Dermis blood vessel endothelial cell (primary cell): Measurements from ENCODE around the gene KRT83. TPM values are rescaled to one million over a fixed set of nuclear protein-coding genes. Genes with fewer than 3 reads are reported as not detected.
A peak's percentile ranks its signal among the peaks of the same experiment; 100 is the strongest.

ENCODE experiments used
- DNase-seq: peaks from one replicate; pipeline ENCODE4 v3.0.0; 2010
- total RNA-seq: library from RNA; depleted of rRNA; stranded (reverse); fragments of >200 nt; gene quantifications from 2 replicates; pipeline ENCODE4 v1.2.3, GENCODE V29; 2014

The KRT83 gene
- total RNA-seq, 1 donor from 2014 or later: not detected

- DNase-seq: no peak
These were observed 9.8 kb upstream of the KRT83 start for GRCh38 chr12:52331039-52331438.

- DNase-seq: no peak
These were observed 6.8 kb upstream of the KRT83 start for GRCh38 chr12:52327830-52328500.

- peak; percentile 95 for DNase-seq
These were observed 6.0 kb upstream of the KRT83 start for GRCh38 chr12:52327052-52327829.

DNA sequence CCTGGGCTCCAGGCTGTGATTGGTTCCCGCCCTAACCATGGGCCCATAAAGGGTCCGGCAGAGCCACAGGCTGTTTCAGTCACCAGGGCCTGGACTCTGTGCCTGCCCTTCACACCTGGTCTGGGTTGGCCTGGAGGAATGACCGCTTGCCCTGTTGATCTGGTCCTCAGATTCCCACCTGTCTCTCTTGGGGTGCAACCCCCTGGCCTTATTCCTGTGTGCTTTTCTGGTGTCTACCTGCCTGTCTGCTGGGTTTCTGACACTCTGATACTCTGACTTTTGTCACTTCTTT, 2.9 kb upstream of the KRT83 start:
- no peak for DNase-seq

GRCh38 chr12:52323416-52324152, 2.4 kb upstream of the KRT83 start:
- no peak for DNase-seq

- DNase-seq: no peak
These were observed 1.8 kb upstream of the KRT83 start for GRCh38 chr12:52323001-52323400.

DNA sequence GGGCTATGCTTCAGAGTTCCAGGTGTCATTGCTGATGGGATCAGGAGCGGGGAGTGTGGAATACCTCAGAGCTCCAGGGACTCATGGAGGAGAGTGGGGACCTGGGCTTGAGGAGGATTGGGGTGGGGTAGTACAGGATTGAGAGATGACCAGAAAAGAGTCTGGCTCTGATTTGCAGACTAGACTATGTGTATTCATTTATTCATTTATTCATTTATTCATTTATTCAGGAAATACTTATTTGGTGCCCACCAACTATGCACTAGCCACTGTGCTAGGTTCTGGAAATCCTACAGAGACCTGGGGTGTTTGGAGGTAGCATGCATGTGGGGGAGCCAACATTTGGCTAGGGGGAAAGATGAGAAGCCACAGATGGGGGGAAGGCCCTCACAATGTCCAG, 871 bp upstream of the KRT83 start:
- no peak for DNase-seq

DNA sequence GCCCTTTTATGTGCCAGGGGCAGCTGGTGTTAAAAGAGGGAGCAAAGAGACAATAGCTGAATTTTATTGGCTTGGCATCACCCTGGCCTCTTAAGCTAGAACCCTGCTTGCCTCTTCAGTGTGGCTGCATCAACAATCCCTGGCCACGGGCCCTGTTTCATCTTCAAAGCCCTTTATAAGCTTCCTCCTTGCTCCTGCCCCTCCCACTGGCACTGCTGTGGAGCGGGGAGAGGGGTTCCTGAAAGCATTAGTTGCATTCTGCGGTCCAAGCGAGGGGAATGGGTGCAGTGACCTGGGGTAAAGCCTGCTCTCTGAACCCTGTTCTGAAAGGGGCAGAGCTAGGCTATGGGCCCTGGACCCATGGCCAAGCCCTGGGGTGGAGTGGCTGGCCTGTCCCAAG, 220 bp upstream of the KRT83 start:
- DNase-seq: no peak

- no peak for DNase-seq
These were observed 2.1 kb downstream of the KRT83 start for GRCh38 chr12:52319097-52319496.

DNA sequence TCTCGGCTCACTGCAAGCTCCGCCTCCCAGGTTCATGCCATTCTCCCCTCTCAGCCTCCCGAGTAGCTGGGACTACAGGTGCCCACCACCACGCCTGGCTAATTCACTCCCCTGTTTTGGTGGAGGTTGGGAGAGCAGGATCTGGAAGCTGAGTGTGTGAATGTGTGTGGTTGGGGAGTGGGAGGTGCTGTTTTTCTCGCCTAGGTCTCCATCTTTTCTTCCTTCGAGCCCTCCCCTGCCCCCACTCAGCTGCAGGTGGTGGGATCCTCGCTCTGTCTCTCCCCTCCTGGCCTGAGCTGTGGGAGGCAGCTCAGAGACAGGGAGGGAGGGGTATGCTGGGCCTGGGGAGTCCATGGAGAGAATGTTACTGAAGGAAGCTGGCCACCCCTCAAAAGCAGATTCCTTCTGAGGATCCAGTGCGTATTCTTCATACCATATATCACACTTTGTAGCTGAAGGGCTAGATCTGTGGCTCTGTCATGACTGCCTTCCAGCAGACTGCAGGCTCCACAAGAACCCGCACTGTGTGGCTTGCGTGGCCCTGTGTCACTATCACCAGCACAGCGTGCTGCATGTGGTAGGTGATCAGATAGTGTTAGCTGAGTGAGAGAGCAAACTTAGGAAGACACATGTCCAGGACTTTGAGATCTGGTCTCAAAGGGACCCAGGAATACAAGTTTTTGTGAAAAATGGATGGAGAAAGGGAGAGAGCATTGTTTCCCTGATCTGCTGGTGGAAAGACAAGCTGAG, 2.8 kb downstream of the KRT83 start:
- no peak for DNase-seq

DNA sequence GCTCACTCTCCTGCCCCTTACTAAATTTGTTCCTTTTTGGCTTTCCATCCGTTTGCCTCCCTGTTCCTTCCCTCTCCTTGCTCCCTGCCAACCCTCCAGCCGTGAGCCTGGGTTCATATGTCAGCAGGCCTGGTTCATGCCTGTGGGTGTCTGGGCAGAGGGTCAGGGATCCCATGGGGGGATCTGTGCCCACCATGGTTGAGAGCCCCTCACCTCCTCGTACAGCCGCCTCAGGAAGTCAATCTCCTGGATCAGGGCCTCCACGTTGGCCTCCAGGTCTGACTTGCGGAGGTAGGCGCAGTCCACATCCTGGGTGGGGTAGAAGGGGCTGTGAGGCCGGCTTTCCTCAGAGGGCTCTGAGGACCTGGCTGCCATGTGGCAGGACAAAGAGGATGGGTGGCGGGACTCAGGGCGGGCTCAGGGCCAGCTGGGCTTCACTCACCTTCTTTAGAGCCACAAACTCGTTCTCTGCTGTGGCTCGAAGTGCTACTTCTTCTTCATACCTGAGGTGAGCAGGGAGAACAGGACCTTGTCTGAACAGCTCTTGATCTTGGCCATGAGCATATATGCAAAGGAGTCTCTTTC, 3.6 kb downstream of the KRT83 start:
- no peak for DNase-seq

DNA sequence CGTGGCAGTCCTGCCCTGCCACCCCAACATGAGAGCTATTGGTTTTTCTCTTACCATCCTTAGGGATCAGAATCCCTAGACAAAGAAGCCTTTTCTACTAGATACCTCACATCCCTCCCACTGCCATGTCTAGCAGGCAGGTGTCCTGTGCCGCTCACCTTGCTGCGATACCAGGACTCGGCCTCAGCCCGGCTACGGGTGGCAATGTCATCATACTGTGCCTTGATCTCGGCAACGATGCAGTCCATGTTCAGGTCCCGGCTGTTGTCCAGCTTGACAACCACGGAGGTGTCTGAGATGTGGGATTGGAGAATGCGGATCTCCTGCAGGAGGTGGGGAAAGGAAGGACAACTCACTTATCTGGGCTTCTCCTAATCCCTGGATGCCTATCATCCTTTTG, 4.5 kb downstream of the KRT83 start:
- DNase-seq: no peak

DNA sequence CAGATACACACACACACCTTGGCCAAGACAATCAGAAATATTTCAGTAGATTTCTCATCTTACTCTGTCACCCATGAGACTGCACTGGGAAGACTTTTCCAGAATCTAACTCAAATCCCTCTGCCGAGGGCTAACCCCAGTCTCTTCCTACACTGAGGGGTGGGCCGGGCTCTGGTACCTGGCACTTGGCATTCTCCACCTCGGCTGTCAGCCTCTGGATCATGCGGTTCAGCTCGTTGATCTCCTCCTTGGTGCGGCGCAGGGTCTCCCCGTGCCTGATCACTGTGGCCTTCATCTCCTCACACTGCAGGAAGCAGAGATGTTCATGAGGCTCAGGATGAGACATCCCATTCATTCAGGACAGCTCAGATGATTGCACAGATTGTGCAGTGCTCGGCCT, 4.9 kb downstream of the KRT83 start:
- no peak for DNase-seq

- peak; percentile 18 for DNase-seq
These were observed 5.5 kb downstream of the KRT83 start for GRCh38 chr12:52315721-52316120.

DNA sequence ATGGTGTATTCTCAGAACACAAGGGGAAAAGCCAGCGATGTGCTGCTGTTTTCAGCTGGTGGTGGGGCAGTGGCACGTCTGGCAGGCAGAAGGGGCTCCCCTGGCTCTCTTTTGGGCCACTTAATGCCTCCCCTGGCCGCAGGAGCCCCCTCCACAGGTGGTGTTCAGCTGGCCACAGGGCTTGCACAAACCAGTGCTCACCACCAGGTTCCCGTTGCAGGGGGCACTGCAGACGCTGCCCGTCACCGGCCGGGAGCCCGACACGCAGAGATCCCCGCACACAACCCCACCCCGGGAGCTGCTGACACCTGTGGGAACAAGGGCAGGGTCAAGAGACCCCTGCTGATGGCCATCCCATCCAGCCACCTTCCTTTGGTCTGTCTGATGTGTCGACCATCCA, 6.7 kb downstream of the KRT83 start:
- DNase-seq: no peak

GRCh38 chr12:52313926-52314325, 7.3 kb downstream of the KRT83 start:
- no peak for DNase-seq

GRCh38 chr12:52313461-52313860, 7.7 kb downstream of the KRT83 start:
- DNase-seq: no peak

DNA sequence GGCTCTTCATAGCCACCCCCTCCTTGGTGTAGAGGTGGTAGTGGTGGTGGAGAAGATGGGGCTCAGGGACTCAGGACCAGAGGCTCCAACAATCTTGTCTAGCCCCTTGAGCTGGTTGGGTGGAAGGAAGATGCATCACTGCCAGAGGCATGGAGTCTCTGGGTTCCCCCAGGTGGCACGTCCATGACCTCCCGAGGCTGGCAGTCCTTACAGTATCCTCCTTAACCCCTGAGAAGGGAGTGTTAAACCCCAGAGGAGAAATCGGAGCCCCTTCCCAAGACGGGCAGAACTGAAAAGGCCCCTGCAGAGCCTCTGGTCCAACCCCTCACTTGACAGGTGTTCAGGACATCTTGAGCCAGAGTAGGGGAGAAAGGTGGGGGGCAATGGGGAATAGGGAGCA, 9.1 kb downstream of the KRT83 start:
- DNase-seq: no peak

GRCh38 chr12:52311285-52311648, 9.9 kb downstream of the KRT83 start:
- no peak for DNase-seq

DNA sequence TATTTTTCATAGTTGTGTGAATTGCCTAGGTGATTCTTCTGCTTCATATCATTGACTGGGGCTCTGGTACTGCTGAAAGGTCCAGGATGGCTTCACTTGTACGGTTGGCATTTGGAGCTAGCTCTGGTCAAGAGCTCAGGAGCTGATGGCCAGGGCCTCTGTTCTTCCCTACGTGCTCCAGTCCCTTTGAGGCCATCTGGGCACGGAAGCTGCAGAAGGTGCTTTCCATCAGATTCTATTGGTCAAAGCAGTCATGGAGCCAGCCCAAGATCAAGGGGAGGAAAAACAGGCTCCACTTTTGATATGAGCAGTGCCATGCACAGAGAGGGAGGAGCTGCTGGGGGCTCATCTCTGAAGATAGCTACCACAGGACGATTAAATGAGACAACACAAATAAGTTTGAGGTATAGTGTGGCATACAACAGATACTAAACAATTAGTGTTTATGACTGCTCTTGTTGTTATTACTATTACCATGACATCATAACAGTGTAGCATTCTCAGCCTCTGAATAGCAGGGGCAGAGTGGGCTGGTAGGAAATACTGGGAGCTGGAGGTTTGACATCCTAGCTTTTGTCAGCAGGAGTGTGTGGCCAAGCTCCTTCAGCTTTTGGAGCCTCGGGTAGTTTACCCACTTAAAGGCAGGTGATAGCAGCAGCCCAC, 10.4 kb downstream of the KRT83 start:
- no peak for DNase-seq

- DNase-seq: no peak
These were observed 12.3 kb downstream of the KRT83 start for GRCh38 chr12:52308806-52309425.
